DOHH2 (cell line): ENCODE measurements around the gene TJAP1.

Experiments
- H3F3A ChIP-seq: fragments of 200-600 bp; sonication (generic), shearing (Covaris generic); 2 replicates; pipeline ENCODE4 v1.6.0; 2016; ENCODE audit warnings: antibody characterized with exemption, mild to moderate bottlenecking; ENCODE audit not compliant: control insufficient read depth, insufficient read depth
- H3K27ac ChIP-seq: fragments of 200-600 bp; sonication (generic); 2 replicates; pipeline ENCODE4 v1.5.1; 2014; ENCODE audit warnings: low read depth, mild to moderate bottlenecking, low read length, moderate library complexity
- H3K27me3 ChIP-seq: fragments of 200-600 bp; sonication (generic); 2 replicates; pipeline ENCODE4 v1.6.1; 2014; ENCODE audit warnings: mild to moderate bottlenecking, low read length, mixed read lengths; ENCODE audit not compliant: control insufficient read depth
- H3K36me3 ChIP-seq: fragments of 200-600 bp; sonication (generic); 2 replicates; pipeline ENCODE4 v1.6.1; 2014; ENCODE audit warnings: mild to moderate bottlenecking, low read length, moderate library complexity, mixed read lengths; ENCODE audit not compliant: control insufficient read depth
- H3K4me1 ChIP-seq: fragments of 200-600 bp; sonication (generic); 2 replicates; pipeline ENCODE4 v1.6.1; 2014; ENCODE audit warnings: mild to moderate bottlenecking, low read length, mixed read lengths; ENCODE audit not compliant: control insufficient read depth
- H3K4me2 ChIP-seq: fragments of 200-600 bp; sonication (generic); 2 replicates; pipeline ENCODE4 v1.6.0; 2014; ENCODE audit warnings: mild to moderate bottlenecking, low read length, moderate library complexity
- H3K4me3 ChIP-seq: fragments of 200-600 bp; sonication (generic); 2 replicates; pipeline ENCODE4 v1.5.1; 2014; ENCODE audit warnings: mild to moderate bottlenecking, low read length, mixed read lengths
- H3K79me2 ChIP-seq: fragments of 200-600 bp; sonication (generic); 2 replicates; pipeline ENCODE4 v1.6.1; 2014; ENCODE audit warnings: mild to moderate bottlenecking, low read length, mixed read lengths; ENCODE audit not compliant: control insufficient read depth
- H3K9me2 ChIP-seq: fragments of 200-600 bp; sonication (generic); replicated peaks from 2 replicates; pipeline ENCODE4 v1.6.1; 2014; ENCODE audit warnings: mild to moderate bottlenecking, low read length, mixed read lengths; ENCODE audit not compliant: control insufficient read depth
- H3K9me3 ChIP-seq: fragments of 200-600 bp; sonication (generic); 2 replicates; pipeline ENCODE4 v1.6.1; 2014; ENCODE audit warnings: antibody characterized with exemption, low read length, mixed read lengths; ENCODE audit not compliant: control insufficient read depth, insufficient read depth
- H4K20me1 ChIP-seq: fragments of 200-600 bp; sonication (generic); 2 replicates; pipeline ENCODE4 v1.6.0; 2014; ENCODE audit warnings: low read depth, mild to moderate bottlenecking, antibody characterized with exemption, low read length, moderate library complexity; ENCODE audit not compliant: control insufficient read depth, insufficient read depth
- EZH2phosphoT487 ChIP-seq: fragments of 200-600 bp; sonication (generic); IDR thresholded peaks from 2 replicates; pipeline ENCODE4 v1.6.1; 2017; ENCODE audit warnings: borderline replicate concordance, mild to moderate bottlenecking, antibody characterized with exemption, low read length, moderate library complexity, mixed read lengths
- TF ChIP-seq, protein P1 (sequence below): fragments of 200-600 bp; sonication (generic); IDR thresholded peaks from one replicate; pipeline ENCODE4 v1.5.1; 2014; ENCODE audit warnings: antibody characterized with exemption, mild to moderate bottlenecking, low read depth, low read length; ENCODE audit not compliant: poor library complexity, severe bottlenecking

Gene TJAP1

DNA sequence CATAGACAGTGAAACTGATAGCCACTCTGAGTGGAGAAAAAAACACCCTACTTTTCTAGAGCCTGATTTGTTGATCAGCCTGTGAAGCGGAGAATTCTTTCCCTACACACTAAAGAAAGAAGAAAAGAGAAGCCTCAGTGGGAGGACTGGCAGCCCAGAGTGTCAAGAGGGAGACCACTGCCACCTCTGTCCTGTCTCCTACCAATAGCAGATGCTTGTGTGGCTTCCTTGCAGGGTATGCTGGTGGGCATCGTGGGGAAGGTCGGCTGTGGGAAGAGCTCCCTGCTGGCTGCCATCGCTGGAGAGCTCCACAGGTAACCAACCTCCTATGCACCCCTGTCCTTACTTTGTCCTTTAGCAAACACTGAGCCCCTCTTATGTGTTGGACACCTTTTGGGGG, 39.7 kb upstream of the TJAP1 start:
- Histone ChIP-seq H3K9me3 (no peaks in the 10 kb centered on the region), H3K4me1 (no peaks in the 10 kb centered on the region), H3K9me2 (no peaks in the 10 kb centered on the region), H3F3A (no peaks in the 10 kb centered on the region), H4K20me1 (no peaks in the 10 kb centered on the region), H3K27me3 (no peaks in the 10 kb centered on the region), H3K79me2 (no peaks in the 10 kb centered on the region), H3K4me3 (no peak overlapping the region), H3K36me3 (peaks cover 45% of the 10 kb centered on the region), H3K27ac (no peak overlapping the region), H3K4me2 (no peak overlapping the region)
- TF ChIP-seq, protein P1, sequence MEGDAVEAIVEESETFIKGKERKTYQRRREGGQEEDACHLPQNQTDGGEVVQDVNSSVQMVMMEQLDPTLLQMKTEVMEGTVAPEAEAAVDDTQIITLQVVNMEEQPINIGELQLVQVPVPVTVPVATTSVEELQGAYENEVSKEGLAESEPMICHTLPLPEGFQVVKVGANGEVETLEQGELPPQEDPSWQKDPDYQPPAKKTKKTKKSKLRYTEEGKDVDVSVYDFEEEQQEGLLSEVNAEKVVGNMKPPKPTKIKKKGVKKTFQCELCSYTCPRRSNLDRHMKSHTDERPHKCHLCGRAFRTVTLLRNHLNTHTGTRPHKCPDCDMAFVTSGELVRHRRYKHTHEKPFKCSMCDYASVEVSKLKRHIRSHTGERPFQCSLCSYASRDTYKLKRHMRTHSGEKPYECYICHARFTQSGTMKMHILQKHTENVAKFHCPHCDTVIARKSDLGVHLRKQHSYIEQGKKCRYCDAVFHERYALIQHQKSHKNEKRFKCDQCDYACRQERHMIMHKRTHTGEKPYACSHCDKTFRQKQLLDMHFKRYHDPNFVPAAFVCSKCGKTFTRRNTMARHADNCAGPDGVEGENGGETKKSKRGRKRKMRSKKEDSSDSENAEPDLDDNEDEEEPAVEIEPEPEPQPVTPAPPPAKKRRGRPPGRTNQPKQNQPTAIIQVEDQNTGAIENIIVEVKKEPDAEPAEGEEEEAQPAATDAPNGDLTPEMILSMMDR = no peak
- TF ChIP-seq EZH2phosphoT487 = no peak

DNA sequence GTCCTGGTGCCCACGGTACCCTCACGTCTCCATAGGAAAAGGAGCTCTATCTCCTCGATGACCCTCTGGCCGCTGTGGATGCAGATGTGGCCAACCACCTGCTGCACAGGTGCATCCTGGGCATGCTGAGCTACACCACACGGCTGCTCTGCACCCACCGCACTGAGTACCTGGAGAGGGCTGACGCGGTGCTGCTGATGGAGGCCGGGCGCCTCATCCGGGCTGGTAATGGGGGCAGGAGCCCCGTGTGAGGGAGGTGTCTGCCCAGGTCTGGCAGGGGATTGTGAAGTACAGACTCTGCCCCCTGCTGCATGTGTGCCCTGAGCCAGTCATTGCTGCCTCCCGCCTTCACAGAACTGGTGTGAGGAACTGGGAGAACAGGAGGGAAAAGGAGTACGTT, 34.4 kb upstream of the TJAP1 start:
- no peak overlapping the region for H3K4me2 ChIP-seq
- no peaks in the 10 kb centered on the region for H3K27me3 ChIP-seq
- H3K36me3 ChIP-seq = peaks cover 47% of the 10 kb centered on the region

DNA sequence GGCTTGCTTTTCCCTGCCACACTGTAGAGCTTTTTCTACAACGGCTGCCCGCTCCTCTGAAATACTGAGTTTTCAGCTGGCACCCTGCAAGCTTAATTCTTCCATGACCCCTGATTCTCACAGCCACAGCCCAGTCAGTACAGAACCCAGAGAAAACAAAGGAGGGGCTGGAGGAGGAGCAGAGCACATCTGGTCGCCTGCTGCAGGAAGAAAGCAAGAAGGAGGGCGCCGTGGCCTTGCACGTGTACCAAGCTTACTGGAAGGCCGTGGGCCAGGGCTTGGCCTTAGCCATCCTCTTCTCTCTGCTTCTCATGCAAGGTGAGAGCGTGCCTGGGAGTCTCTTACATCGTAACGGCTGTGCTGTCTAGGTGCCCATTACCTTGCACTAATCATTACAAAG, 33.3 kb upstream of the TJAP1 start:
- H3K27ac ChIP-seq = no peak overlapping the region
- H3K9me3 ChIP-seq = no peaks in the 10 kb centered on the region
- H3K4me3 ChIP-seq = no peak overlapping the region

More for the DNA sequence above, 34.4 kb upstream of the TJAP1 start:
- no peaks in the 10 kb centered on the region for H3F3A ChIP-seq
- no peak overlapping the region for H3K27ac ChIP-seq
- no peaks in the 10 kb centered on the region for H3K4me1 ChIP-seq
- H4K20me1 ChIP-seq = no peaks in the 10 kb centered on the region
- no peaks in the 10 kb centered on the region for H3K79me2 ChIP-seq
- TF ChIP-seq, protein P1 = no peak
- no peak for TF ChIP-seq EZH2phosphoT487
- H3K9me2 ChIP-seq = no peaks in the 10 kb centered on the region
- no peak overlapping the region for H3K4me3 ChIP-seq
- no peaks in the 10 kb centered on the region for H3K9me3 ChIP-seq

More for the DNA sequence above, 33.3 kb upstream of the TJAP1 start:
- Histone ChIP-seq H3K27me3 (no peaks in the 10 kb centered on the region), H3F3A (no peaks in the 10 kb centered on the region), H3K4me2 (no peak overlapping the region), H3K36me3 (peaks cover 54% of the 10 kb centered on the region), H3K79me2 (no peaks in the 10 kb centered on the region), H3K4me1 (no peaks in the 10 kb centered on the region), H4K20me1 (no peaks in the 10 kb centered on the region), H3K9me2 (no peaks in the 10 kb centered on the region)
- TF ChIP-seq EZH2phosphoT487 = no peak
- TF ChIP-seq, protein P1 = no peak
